Activated CD4-positive, alpha-beta T cell treated with anti-CD3 and anti-CD28 coated beads, Interleukin-2, Interleukin-4, amounts not matched to agents 100 ng/mL and 50 ng/mL, durations not matched to agents 16 hours and 8 hours (primary cell): ENCODE measurements around the gene ABHD15.
"Not testable (repeated sequence)": the region's sequence is repeated elsewhere in the genome, so short reads cannot be mapped to it uniquely, and the experiment has no call there.

Source experiments
- DNase-seq: peaks from one replicate; pipeline ENCODE4 v3.0.0-alpha.2; 2020; ENCODE audit warnings: low spot score

The ABHD15 gene

GRCh38 chr17:29568331-29569244 is 1.8 kb upstream of the ABHD15 start, which contains the start of gene TP53I13:
Gene TP53I13 (plus strand): TSS chr17:29568701. CDS start chr17:29568759, 58 bp downstream.
- DNase-seq, result peak; percentile 91

- DNase-seq, result peak; percentile 85
These were observed 905 bp upstream of the ABHD15 start for GRCh38 chr17:29567554-29568330.

- DNase-seq, result no peak
These were observed 392 bp upstream of the ABHD15 start for GRCh38 chr17:29567304-29567553.

- peak; percentile 62 for DNase-seq
These were observed 979 bp downstream of the ABHD15 start for GRCh38 chr17:29565643-29566472.

- no peak for DNase-seq
These were observed 3.0 kb downstream of the ABHD15 start for GRCh38 chr17:29563816-29564215.

- no peak for DNase-seq
These were observed 4.2 kb downstream of the ABHD15 start for GRCh38 chr17:29562615-29563014.

GRCh38 chr17:29561554-29562517 is 5.0 kb downstream of the ABHD15 start:
- no peak for DNase-seq

GRCh38 chr17:29560316-29560715 is 6.5 kb downstream of the ABHD15 start:
- DNase-seq, result no peak

- no peak for DNase-seq
These were observed 7.2 kb downstream of the ABHD15 start for GRCh38 chr17:29559640-29560039.

DNA sequence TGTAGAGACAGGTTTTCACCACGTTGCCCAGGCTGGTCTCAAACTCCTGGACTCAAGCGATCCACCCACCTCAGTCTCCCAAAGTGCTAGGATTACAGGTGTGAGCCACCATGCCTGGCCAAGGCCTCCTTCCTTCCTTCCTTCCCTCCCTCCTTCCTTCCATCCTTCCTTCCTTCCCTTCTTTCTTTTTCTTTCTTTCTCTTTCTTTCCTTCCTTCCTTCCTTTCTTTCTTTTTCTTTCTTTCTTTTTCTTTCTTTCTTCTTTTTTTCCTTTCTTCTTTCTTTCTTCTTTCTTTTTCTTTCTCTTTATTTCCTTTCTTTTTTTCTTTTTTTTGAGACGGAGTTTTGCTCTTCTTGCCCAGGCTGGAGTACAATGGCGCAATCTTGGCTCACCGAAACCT is 8.7 kb downstream of the ABHD15 start:
- DNase-seq, result not testable (repeated sequence)

GRCh38 chr17:29557739-29558116 is 9.1 kb downstream of the ABHD15 start:
- DNase-seq, result peak; percentile 42

DNA sequence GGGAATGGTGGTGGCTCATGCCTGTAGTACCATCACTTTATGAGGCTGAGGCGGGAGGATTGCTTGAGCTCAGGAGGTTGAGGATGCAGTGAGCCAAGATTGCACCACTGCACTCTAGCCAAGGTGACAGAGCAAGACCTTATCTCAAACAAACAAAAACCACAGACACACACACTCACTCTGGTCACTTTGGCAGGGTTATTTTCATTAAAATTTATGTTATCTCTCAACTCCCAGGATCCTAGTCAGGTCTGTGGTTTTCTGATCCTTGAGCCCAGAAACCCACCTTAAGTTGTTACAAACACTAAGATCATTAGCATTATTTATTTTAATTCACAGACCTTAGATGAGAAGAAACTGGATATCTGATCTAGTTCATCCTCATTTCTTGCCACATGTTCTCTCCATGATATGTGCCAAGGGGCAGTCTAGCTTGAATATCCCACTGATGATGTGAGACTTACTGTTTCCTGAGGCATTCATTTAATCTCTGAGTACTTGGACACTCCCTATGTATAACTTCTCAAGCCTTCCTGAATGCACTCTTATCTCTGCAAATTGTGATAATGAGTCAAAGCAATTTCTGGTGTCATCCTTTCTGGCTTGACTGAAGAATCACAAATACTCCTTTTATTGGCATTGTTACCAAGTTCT is 9.6 kb downstream of the ABHD15 start:
- no peak for DNase-seq

DNA sequence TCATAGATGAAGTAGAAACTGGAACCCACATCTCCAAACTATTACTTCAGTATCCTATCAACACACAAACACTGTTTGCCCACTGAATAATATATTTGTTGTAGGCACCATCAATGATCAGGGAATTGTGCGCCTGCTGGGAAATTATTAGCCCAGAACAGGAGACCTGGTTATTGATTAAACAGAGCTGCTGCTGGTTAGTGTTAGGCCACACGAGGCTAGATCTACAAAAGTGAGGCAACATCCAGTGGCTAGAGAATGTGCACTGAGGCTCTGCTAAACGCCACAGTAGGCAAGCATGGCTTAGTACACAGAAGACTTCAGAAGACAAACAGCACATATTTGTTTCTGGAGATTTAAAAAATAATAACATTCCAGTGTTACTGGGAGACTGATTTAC is 11.0 kb downstream of the ABHD15 start:
- no peak for DNase-seq

- peak; percentile 55 for DNase-seq
These were observed 17.5 kb downstream of the ABHD15 start for GRCh38 chr17:29549177-29549923.

GRCh38 chr17:29546830-29547229 is 20.0 kb downstream of the ABHD15 start:
- DNase-seq, result no peak

DNA sequence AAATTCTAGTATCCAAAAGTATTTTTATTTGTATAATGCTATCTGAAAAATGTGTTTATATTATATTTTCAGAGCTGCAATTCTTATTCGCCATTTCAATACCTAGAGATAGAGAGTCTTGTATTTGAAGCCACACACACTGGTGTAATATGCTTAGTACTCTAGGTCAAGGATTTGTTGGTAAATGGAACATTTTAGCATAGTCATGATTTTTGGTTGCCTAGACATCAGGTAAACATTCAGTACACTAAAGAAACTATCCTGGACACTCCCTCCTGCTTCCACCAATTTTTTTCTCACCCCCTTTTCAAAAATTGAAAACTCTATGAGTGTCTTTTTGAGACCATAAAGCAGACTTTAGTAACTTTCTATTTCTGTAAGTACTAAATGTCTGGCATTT is 20.8 kb downstream of the ABHD15 start:
- DNase-seq, result no peak

DNA sequence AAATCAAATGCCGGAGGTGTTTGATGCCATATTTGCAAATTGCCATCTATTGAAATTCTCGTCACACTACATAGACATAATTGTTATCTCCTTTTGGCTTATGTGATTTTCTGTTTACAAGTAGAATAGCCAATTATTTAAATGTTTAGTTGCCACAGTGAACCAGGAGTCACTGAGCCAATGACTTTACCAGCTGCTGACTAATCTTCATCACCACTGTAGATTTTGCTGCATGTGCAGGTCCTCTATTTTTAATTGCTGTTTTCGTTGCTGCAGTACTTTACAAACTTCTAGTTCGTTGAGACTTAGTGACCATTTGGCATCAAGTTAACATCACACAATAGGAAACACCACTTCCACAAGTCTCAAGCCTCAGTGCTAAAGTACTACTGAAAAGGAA is 22.8 kb downstream of the ABHD15 start:
- no peak for DNase-seq

DNA sequence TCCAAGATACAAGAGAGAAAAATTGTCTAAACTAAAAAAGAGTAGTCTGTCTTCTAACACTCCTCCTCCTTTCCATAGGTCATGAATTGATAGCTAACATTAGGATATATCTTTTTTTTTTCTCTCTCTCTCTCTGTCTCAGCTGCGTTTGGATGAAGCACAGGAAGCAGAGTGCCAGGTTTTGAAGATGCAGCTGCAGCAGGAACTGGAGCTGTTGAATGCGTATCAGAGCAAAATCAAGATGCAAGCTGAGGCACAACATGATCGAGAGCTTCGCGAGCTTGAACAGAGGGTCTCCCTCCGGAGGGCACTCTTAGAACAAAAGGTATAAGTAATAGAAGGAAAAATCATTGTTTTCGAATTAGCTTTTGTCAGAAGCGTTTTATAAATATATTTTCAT is 32.9 kb downstream of the ABHD15 start:
- DNase-seq, result no peak

DNA sequence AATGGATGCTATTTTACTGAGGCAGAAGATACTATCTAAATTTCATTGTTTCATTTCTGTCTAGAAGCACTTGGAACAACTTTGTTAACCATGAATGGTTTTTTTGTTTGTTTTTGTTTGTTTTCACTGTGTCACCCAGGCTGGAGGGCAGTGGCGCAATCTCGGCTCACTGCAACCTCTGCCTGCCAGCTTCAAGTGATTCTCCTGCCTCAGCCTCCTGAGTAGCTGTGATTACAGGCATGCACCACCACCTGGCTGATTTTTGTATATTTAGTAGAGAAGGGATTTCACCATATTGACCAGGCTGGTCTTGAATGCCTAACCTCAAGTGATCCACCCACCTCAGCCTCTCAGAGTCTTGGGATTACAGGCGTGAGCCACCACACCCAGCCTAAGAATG is 40.5 kb downstream of the ABHD15 start:
- DNase-seq, result no peak

DNA sequence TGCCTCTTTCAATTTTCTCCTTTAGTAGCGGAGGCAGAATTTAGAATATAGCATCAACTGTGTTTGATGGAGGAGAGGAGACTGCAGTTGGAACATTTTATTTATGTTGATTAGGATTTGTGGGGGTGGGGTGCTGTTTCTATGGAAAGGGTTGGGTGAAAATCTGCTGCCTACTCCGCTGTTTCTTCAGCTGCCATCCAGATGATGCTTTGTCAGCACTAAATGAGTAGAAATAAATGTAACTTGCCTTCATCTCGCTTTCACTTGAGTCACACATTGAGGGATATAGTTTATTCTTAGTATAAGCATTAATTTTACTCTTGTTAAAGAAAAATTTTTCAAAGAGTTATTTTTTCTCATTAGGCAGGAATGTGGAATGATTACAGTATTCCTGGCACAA is 42.1 kb downstream of the ABHD15 start:
- DNase-seq, result no peak
